Hematopoietic multipotent progenitor cell (in vitro differentiated cells): ENCODE measurements around the gene TUBGCP6. TPM values are rescaled to one million over a fixed set of nuclear protein-coding genes. Genes with fewer than 3 reads are reported as not detected.
A peak's percentile ranks its signal among the peaks of the same experiment; 100 is the strongest.

Experiments used
- DNase-seq, 3 donors: peaks; one replicate each; pipeline ENCODE4 v3.0.0-alpha.2; 2011 to 2015; ENCODE audit warnings: low read depth in 2 of 3, low spot score in 2 of 3
- total RNA-seq: library from RNA; depleted of rRNA; stranded (reverse); fragments of >200 nt; gene quantifications from one replicate; pipeline ENCODE4 v1.2.3, GENCODE V29; 2012

TUBGCP6 gene
- total RNA-seq, 1 donor = 76.7 TPM

DNA sequence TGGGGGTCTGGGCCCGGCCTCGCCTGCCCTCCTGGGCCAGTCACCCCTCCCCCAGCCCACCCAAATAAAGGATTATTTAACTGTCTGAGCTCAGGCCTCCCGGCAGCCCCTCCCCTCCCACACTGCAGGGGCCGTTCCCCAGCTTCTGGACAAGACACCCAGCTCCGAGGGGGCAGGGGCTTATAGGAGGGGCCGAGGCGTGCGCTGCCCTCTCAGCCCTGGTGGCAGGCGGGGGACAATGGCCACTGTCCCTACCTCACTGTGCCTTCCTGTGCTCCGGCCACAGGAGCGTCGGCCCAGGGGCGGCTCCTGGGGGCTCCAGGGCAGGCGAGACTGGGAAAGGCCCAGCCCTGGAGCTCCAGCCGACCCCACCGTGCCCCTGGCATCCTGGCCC, 46.2 kb downstream of the TUBGCP6 start:
- DNase-seq = no peak

DNA sequence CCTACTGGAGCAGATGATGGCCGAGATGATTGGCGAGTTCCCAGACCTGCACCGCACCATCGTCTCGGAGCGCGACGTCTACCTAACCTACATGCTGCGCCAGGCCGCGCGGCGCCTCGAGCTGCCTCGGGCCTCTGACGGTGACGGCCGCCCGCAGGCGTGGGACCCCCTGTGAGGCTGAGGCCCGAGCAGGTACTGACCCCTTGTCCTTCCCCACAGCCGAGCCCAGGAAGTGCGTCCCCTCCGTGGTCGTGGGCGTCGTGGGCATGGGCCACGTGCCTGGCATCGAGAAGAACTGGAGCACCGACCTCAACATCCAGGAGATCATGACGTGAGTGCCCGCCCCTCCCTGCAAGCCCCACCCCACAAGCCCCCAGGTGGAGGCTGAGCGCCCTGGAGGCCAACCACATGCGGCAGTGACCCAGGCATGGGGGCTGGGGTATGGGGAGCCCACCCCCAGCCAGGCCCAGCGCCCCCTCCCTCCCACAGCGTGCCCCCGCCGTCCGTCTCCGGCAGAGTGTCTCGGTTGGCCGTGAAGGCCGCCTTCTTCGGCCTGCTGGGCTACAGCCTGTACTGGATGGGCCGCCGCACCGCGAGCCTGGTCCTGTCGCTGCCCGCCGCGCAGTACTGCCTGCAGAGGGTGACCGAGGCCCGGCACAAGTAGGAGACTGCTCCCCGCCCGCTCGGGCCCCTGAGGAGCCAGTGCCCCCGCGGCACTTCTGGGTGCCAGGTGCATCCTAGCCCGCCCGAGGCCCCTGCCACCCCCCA, 46.8 kb downstream of the TUBGCP6 start:
- no peak for DNase-seq

DNA sequence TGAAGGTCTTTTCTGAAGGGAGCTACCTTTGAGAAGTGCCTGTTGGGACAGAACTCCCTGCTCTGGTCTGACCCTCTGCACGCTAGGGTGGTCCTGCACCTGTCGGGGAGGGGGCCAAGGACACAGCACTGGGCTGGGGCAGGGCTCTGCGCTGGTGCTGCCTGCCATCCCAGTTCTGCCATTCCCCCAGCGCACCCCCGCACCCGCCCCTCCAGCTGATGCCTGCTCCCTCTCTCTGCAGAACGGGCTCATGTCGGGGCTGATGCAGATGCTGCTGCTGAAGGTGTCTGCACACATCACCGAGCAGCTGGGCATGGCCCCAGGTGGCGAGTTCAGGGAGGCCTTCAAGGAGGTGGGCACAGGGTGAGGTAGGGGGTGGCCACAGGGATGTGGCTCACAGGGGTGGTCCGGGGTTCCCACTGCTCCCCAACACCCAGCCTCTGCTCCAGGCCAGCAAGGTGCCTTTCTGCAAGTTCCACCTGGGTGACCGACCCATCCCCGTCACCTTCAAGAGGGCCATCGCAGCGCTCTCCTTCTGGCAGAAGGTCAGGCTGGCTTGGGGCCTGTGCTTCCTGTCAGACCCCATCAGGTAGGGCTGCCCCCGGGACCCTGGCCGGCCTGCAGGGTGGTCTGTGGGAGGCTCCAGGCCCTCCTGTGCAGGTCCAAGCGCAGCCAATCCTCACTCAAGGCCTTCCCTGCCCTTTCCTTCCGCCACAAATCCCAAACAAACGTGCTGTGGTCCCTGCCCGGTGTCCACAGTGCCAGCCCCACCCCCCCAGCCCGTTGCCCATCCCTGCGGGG, 47.6 kb downstream of the TUBGCP6 start:
- DNase-seq = no peak

DNA sequence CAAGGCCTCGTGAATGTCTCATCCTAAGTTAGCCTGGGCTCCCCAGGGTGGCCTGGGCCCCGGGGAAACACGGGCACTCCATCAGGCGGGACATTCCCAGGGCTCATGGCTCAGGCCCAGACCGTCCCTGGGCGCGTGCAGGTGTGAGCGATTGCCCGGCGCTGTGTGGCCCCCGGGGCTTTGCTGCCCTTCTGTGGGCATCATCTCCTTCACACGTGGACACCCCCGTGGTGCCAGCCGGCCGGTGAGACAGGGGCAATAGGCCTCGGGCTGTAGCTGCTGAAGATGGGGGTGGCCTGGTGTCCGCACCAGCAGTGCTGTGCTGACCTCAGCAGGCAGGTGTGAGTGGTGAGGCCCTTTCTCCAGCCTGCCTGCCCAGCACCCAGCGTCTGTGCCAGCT, 48.6 kb downstream of the TUBGCP6 start:
- no peak for DNase-seq

DNA sequence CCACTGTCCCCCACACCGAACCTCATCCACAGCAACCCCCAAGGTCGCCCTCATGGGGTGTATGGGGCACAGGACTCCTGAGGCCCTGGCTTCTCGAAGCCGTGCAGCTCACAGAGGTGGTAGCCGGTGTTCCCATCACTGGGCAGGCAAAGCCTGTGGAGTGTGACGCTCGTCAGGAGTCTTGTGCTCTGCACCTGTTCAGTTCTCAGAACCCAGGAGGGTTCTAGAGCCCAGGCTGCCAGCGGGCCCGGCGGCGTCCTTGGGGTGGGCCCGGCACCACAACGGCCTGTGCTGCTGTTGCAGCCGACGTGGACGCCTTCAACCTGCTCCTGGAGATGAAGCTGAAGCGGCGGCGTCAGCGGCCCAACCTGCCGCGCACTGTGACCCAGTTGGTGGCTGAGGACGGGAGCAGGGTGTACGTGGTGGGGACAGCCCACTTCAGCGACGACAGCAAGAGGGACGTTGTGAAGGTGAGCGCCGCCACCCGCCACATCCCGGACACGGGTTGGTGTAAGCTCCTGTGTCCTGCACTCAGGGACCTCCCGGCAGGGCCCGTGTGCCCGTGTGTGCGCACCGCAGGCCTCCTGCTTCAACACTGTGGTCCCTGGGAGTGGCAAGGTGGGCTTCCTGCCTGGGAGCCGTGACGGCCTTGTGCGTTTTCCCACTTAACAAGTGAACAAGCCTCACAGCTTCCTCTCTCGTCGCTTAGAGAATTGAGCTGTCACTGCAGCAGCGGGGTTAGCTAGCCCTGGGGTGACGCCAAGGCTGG, 50.6 kb downstream of the TUBGCP6 start:
- DNase-seq = no peak

DNA sequence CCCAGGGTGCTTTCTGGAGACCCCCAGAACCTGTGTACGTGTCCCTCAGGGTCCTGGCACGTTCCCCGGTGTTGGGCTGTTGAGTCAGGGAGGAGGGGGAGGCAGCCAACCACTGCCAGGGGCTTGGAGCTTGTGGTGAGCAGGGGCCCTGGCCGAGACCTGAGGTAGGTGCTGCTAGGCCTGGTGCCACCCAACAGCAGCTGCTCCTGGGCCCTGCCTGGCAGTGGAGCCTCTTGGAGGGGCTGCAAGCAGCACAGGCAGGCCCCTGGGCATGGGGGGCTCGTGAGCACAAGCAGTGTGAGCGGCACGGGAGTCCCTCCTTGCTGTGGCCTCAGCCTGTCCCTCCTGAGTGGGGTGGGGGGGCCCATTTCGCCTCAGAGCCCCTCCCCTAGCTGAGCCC, 51.2 kb downstream of the TUBGCP6 start:
- DNase-seq = no peak

DNA sequence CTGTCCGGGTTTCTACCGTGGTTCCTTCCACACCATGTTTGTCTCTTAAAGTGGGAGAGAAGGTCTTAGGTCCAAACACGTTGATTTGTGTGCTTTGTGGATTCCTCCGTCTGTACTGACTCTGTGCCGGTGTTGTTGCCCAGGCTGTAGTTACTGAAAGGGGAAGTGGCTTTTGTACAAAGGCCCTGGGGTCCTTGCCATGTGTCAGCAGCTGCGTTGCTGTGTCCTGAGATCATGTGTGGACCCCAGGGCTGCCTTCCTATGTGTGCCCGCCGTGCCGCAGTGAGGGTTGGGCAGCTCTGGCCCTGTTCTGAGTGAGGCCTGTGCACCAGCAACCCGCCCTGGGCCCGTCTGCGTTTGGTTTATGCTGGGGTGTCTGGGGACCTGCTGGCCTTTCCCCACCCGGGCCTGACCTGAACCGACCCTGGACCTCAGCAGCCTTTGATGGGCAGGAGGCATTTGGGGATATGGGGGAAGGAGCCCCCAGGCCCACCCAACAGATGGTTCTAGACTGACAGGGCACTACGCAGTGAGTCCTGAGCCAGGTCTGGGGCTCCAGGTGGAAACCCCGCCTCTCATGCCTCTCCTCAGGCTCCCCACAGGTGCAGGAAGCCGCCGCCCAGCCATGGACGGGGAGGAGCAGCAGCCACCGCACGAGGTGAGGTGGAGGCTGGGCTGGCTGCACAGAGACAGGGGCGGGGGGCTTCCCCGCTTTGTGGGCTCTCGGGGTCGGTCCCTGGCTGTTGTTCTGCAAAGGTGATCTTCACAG, 52.2 kb downstream of the TUBGCP6 start:
- DNase-seq = peak in 2 of 3 donors; percentile 59 to 67

DNA sequence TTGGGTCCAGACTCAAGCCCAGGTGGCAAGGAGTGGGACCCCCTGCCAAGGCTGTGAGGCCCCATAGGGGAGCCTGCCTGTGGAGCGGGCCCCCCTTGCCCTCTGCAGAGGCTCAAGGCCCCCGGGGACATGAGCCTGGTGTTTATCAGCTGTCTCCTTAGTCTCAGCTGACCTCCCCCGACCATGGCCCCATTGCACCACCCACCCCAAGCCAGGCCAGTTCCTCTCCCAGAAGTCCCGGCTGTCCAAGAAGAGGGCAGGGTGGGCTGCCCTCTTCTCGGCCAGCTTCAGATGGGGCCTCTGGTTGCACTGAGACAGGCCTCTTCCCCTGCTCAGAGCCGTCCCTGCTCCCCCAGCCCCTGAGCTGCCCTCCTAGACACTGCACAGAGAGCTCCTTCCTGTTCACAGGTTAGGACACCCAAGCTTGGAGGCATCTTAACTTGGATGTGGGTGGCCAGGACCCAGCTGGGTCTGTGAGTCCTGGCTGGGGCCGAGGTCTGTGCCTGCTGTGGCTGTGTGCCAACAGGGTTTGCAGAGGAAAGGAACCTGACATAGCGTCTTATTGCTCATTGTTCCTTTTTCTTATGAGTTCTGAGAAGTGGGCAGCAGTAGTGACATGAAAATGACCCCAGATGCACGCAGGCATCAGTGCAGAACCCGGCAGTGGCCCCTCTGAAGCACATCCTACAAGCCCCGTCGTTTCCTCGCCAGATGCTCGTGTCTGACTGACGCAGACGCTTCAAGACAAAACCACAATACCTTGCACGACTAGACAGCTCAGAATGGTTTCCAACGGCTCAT, 53.7 kb downstream of the TUBGCP6 start:
- DNase-seq = peak; percentile 73 to 97 (median 93)

DNA sequence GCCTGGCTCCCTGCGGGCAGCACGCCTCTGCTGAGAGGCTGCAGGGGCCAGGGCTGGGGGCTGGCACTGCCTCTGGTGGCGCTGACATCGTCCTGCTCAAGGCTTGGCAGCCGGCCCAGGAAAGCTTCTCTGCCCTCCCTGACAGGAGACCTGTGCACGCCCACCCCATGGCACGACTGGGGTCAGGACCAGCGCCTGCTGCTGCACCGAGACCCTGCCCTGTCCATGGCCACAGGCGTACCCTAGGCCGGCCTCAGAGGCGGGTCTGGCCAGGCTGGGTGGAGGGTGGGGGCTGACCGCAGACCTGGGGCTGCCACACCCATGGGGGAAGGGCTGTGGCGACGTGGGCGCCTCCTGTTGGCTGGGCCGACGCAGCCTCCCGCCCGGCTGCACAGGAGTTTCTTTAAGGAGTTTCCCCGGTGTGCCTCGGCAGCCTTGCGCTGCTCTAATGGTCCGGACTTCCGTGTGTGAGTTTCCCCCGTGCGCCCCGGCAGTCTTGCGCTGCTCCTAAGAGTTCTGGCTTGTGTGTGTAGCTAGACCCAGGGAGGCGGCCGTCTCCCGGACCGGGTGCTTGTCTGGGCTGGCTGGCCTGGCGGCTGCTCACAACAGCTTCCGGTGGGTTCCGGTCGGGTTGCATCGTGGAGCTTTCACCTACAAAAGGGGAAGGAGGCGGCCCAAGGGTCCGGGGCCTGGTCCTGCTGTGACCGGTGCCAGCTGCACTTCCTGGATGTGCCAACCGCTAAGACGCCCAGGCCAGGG, 54.5 kb downstream of the TUBGCP6 start:
- peak; percentile 82 to 89 (median 88) for DNase-seq

DNA sequence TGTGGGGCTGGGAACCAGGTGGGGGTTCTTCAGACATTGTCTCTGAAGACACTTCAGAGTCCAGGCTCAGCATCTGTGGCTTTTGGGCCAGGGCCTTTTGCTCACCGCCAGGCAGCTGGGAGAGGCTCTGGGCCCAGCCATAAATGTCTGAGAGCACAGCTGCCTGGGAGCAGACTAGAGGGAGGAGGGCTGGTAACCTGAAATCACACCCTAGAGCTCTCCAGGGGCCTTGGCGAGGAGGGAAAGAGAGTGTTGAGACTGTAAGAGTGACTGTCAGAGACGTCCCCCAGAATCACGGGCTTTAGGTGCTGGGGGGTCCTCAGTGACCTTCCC, 55.0 kb downstream of the TUBGCP6 start:
- DNase-seq = no peak

DNA sequence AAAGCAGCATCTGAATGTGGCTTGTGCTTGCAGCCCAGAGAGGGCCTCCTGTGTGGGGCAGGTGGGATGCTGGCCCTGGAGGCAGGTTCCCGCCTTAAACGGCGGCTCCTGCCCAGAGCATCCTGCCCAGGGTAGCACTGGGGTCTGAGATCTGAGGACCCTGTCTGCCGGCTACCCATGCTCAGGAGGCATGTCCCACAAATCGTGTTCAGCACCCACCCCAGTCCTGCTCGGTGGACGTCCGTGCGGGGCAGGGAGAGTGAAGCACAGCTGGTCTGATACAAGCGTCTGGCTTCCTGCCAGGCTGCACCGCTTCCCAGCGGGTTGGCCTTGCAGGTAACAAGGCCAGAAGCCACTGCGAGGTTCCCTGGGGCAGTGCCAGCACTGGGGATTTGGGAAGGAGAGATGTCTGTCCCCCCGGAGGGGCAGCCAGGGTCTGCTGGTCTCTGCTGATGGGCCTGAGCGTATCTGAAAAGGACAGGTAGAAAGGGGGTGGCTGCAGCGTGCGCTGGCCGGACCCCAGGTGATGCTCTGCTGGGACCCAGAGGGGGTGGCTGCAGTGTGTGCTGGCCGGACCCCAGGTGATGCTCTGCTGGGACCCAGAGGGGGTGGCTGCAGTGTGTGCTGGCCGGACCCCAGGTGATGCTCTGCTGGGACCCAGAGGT, 55.5 kb downstream of the TUBGCP6 start:
- DNase-seq = no peak

DNA sequence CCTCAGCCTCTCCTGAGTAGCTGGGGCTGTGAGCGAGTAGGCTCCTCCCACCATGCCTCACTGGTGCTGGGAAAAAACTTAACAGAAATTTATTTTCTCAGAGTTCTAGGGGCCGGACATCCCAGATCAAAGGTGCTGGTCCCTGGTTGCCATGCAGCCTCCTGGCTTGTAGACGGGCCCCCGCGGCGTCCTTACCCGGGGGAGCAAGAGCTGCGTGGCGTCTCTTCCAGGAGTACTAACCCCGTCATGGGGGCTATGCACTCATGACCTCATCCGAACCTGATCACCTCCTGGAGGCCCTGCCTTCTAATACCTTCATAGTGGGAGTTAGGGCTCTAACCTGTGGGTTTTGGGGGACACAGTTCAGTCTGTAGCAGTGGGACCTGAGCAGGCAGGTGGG, 56.5 kb downstream of the TUBGCP6 start:
- DNase-seq = no peak

DNA sequence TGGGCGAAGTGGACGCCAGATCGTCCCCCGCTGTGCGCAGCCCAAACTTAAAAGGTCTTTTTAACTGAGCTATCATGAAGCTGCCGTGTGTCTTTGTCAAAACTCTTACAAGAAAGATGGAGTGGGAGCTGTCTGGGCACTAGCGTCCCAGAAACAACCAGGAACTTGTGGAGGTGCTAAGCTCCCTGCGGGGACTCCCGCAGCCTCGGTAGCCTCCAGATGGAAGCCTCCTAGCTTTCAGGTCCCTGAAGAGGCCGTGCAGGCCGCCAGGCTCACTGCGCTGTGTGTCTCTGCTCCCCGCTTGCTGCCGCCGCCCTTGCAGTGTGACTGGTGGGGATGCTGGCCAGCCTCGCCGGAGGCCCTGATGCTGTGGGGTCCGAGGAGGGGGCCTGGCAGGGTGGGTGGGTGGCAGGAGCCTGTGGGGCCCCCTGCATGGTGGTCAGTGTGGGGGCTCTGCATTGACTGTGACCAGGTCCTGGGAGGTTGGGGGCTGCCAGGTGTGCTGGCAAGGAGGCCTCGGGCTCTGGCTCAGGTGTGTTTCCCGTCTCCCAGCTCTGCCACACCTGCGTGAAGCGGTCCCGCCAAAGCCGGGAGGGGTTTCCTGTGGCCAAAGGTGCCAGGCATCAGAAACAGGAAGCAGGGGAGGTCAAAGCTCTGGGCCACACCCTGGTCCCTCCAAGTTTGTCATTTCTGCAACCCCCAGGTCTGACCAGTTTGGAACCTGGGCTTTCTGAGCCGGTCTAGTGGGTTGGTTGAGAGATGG, 57.9 kb downstream of the TUBGCP6 start:
- DNase-seq = no peak

DNA sequence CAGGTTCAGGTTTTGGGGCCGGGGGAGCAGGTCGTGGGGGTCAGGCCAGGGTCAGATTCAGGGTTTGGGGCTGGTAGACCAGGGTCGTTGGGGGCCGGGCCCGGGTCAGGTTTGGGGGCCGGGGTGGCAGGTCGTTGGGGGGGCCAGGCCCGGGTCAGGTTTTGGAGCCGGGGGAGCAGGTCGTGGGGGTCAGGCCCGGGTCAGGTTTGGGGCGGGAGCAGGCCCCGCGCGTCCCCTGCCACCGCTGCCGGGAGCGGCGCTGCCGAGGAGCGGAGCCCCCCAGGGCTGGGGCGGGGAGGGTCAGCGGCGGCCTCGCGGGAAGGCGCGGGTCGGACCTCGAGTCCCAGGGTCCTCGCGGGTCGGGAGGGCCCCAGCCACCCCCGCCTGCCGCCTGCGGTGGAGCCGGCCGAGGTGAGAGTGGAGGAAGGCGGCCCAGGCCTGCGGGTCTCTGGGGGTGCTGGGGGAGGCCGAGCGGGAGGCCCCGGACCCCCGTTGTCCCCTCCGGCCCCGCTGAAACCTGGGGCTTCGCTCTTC, 58.6 kb downstream of the TUBGCP6 start:
- DNase-seq = no peak

DNA sequence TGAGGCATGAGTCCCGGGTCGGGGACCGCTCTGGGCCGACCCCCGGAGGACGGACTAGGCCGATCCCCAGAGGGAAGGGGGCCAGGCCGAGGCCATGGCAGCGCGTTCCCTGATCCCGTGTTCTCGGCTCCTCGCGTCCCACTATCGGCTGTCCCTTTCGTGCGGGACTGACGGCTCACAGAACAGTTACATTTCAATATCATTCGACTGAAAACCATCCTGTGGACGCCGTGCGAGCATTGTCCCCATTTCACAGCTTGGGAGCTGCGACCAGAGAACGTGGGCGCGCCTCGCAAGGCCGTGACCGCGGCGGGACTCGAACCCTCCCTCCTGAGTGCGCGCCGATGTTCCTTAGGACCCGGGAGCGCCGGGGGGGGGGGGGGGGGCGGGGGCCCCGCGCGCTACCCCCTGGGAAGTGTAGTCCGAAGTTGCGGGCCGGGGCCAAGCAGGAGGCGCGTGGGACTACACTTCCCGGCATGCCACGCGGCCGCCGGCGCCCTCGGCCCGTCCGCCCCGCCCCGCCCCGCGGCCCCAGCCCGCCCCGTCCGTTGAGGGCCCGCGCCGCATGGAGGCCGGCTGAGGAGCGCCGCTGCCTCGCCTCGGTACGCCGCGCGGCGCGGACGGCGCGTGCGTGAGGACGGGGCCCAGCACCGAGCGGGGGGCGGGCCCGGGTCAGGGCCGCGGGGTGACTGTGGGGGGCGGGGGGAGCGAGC, 59.3 kb downstream of the TUBGCP6 start, which contains the start of gene TRABD:
Gene TRABD, plus strand, starts transcription at position 539 of the 713 bp plus-strand sequence. CDS start 7,148 bp downstream, outside the sequence.
- peak; percentile 75 to 93 (median 88) for DNase-seq

DNA sequence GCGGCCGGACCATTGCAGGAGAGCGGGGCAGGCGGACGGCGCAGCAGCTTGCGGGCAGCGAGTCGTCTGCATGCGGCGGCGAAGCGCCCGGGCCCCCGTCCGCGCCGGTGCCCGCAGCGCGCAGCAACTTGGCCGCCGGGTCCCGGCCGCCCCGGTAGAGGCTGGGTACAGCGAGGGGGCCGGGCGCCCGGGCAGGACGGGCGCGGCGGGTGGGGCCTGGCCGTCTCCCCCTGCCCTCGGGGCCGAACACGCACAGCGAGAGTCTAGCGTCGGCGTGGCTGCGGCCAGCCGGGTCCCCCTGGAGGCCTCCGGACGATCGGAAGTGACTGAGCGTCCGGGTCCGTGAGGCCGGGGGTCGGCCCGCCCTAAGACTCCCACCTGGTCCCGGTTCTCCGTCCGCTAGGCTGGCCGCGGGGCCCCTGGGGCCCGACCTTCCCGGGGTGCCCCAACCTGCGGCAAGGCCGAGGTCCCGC, 59.9 kb downstream of the TUBGCP6 start:
- no peak for DNase-seq
